ENCODE measurements around the gene NEDD4L.

NEDD4L gene

DNA sequence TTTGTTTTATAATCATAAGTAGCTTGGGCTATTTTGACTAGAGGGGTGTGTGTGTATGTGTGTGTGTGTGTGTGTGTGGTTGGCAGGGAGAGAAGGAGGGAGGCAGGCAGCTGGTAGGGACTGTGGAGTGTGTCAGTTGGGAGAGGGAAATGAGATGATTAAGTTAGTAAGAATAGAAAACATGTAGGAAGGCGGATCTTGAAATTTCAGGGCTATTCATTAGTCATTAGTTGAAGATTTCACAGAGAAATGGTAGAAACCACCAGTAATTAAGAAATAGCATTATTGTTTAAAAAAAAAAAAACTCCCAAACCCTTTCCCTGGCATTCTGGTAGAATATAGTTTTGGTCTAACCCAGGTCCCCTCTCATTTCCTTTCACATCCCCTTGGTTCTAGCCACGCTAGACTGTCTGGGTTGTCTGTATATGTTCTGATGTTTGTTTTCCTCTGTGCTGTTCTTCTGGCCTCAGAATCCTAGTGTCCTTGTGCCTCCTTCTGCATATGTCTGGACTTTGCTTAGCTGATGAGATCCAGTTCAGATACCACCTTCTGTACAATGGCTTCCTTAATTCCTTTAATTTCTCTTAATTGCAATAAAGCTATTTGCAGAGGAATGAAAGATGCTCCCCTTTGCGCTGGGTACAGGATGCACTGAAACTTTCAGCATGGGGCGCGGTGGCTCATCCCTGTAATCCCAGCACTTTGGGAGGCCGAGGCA, 161.6 kb downstream of the NEDD4L start:
- DNase-seq (ENCODE audit: low read depth in 2 of 2, low spot score in 1 of 2), result no peak

DNA sequence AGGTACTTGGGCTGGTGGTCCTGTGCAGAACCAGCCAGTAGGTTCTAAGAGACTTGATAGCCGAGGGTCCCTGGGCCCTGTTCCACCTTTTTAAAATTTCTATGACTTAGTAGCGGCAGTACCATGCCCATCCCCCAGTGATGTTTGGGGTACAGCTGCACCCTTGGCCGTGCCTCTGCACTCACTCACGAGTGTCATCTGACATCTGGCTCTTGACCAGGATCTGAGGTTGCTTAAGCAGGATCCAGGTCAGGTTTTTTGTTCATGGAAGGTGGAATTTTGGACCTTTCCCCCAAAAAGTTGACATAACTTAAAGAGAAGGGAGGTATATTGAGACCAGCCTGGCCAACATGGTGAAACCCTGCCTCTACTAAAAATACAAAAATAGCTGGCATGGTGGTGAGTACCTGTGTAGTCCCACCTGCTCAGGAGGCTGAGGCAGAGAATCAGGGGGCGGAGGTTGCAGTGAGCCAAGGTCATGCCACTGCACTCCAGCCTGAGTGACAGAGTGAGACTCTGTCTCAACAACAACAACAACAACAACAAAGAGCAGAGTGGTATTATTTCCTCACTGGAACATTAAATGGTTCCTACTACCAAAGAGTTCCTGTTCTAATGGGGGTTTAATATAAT, 163.6 kb downstream of the NEDD4L start:
- DNase-seq (ENCODE audit: low read depth in 2 of 2, low spot score in 1 of 2), result no peak

DNA sequence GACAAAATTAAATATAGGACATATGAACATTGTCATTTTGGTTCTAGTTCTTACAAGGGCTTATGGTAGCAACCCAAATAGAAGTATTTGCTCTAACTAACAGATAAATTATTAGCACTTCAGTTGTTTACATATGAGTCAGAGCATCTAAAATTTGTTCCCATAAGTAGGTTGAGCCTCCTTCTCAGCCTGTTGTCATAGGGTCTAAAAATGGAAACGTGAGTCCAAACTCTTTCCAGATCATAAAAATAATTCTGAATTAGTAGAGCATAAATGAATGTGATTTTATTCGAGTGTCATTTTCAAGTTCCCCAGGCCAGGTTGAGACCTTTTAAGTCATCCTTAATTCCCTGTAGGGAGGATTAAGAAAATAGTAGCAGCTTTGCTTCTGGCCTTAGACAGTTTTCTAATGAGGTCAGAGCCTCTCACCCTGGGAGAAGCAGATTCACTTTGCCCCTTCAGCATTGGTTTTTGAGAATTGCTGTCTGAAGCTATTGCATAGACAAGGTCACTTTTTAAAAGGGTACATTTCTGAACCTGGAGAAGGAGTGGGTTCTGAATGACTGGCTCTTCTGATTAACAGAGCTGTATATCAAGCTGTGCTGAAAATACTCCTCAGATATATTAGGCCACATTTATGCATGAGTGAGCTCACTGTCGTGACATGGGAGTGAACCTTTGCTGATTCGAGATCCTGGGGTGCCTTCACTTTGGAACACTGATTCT, 164.3 kb downstream of the NEDD4L start:
- no peak for DNase-seq (ENCODE audit: low read depth in 2 of 2, low spot score in 1 of 2)

DNA sequence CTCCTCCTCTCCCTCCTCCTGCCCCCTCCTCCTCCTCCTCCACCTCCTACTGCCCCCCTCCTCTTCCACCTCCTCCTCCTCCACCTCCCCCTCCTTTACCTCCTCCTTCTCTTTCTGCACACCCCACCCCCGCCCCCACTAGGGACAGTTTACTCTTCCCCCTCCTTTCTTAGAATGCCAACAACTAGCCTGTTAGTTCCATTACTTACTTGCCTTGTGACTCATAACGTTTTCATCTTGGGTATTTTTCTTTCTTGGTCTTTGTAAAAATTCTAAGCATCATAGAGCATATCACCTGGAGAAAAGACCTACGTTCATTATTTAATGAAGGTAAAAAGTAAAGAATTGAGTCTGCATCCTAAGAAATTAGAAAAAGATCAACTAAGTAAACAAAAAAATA, 165.3 kb downstream of the NEDD4L start:
- DNase-seq (ENCODE audit: low read depth in 2 of 2, low spot score in 1 of 2), result no peak

DNA sequence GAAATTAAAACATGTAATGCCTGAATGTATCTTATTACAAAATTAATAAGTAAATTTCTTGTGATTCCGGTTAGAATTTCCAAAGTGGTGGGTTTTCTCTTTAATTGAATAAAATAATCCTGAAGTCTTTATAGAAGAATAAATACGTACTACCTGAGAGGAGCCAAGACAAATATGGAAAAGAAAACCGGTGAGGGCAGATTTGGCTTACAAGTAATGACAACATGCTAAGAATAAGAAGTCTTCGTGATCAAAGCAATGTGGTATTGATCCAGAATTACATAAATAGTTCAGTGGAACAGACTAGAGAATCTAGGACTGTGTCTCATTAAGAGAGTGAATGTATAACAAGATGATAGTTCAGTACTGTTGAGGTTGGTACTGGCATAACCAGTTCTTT, 167.5 kb downstream of the NEDD4L start:
- no peak for DNase-seq (ENCODE audit: low read depth in 2 of 2, low spot score in 1 of 2)

DNA sequence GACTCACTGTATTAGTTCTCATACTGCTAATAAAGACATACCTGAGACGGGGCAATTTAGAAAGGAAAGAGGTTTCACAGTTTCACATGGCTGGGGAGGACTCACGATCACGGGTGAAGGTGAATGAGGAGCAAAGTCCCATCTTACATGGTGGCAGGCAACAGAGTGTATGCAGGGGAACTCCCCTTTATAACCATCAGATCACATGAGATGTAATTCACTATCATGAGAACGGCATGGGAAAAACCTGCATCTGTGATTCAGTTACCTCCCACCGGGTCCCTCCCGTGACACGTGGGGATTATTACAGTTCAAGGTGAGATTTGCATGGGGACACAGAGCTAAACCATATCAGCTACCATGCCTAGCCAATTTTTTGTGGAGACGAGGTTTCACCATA, 168.2 kb downstream of the NEDD4L start:
- no peak for DNase-seq (ENCODE audit: low read depth in 2 of 2, low spot score in 1 of 2)

DNA sequence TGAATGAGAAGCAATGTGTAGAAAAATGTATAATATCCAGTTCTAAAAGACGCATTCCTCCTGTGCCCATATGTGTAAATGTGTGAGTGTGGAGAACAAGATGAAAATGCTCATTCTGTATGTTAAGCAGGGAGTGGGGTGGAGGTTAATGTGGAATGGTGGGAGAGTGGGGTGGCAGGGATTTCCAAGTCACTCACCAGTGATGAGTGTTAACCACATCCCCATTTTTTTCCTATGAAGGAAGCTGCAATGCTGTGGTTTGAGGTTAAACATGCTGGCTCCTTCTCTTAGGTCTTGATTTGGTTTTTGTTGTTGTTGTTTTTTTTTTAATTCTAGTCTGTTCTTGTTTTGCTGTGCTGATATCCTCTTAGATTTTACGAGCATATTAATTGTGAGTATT, 169.4 kb downstream of the NEDD4L start:
- DNase-seq (ENCODE audit: low read depth in 2 of 2, low spot score in 1 of 2), result no peak

DNA sequence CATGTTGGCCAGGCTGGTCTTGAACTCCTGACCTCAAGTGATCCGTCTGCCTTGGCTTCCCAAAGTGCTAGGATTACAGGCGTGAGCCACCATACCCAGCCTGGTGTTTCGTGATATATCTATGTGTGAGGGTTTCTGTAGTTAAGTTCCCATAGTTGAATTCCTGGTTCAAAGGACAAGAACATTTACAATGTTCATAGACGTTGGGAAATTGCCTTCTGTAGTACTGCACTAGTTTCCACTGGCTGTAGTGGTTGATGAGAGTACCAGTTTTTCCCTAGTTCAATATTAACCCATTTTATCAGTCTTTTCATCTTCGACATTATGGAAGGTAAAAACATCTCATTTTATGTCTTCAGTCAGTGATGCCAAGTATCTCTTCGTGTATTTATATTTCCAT, 171.0 kb downstream of the NEDD4L start:
- no peak for DNase-seq (ENCODE audit: low read depth in 2 of 2, low spot score in 1 of 2)

DNA sequence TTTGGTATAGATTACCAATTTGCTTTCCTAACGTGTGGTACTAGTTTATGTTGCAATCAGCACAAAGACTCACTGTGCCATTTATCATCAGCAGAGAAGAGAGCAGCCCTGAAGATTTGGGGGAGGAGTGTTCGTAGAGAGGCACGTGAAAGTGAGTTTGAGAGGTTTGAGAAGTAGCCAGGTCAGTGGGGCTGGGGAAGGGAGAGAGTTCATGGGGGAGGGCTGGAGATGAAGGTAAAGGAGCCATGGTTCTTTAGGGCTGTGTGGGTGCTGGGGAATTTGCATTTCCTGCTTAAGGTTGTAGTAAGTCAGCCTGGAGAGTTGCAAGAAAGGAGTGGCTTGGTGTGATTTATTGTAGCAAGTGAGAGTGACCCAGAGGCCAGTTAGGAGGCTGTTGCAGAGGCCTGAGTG, 172.1 kb downstream of the NEDD4L start:
- DNase-seq (ENCODE audit: low read depth in 2 of 2, low spot score in 1 of 2), result no peak

DNA sequence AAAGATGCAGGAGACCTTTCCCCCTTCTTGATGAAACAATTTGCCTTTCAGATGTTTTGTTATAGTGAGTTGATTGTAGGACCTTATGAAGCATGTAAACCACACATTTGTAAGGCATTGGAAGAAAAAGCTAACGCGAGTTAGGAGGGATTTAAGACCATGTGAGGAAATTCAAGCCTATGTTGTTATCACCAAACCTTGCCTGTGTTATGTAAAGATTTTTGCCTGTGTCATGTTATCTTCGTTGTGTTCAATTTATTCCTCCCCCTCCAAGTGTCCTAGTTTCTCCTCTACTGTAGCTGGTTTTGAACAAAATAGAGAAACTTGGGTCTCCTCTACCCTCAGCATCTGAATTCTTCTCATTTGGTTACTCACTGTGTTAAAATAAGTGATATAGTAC, 173.0 kb downstream of the NEDD4L start:
- DNase-seq (ENCODE audit: low read depth in 2 of 2, low spot score in 1 of 2), result no peak

DNA sequence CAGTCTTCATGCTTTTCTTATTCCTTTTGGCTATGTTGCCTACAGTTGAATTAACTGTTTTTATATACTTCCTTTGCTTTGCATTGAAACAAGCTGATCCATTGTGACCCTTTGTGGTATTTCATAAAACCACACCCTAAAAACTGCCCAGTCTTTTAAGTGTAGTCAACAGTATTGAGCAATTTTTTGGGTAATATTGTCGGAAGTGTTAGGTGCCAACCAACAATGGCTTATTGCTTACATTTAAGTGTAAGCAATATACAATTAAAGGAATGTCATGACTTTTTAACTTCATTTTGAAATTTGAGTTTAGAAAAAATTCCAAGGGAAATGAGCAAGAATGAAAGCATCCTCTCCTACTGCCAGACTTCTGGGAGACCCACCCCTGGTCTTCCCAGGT, 174.1 kb downstream of the NEDD4L start:
- no peak for DNase-seq (ENCODE audit: low read depth in 2 of 2, low spot score in 1 of 2)

DNA sequence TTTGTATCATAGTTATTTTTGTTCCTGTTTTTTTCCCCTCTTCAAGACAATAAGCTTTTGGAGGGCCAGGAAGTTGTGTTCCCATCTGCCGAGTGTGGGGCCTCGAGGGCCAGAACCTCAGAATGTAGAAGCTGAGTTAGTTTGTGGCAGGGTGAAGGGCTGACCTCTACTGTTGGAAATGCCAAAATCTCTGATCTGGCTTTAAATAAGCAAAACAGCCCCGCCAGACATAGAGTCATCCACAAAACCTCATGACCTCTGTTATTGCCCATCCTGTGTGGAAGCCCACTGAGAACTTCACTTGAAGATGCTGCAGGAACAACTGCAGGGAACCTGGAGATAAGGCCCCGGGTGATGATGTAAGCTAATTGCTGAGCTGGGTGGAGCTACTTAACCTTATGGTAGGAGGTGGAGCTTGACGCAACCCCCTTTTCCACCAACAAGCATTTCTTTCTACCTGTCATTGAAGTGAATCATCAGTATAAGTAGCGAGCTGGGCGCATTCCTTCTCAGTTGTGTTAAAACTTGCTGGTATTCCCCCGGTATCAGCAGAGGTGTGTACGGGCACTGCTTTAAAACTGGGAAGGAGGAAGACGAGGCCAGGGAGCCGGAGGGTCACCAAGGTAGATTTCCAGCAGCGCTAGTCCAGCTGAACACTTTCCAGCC, 177.2 kb downstream of the NEDD4L start:
- no peak for DNase-seq (ENCODE audit: low read depth in 2 of 2, low spot score in 1 of 2)

DNA sequence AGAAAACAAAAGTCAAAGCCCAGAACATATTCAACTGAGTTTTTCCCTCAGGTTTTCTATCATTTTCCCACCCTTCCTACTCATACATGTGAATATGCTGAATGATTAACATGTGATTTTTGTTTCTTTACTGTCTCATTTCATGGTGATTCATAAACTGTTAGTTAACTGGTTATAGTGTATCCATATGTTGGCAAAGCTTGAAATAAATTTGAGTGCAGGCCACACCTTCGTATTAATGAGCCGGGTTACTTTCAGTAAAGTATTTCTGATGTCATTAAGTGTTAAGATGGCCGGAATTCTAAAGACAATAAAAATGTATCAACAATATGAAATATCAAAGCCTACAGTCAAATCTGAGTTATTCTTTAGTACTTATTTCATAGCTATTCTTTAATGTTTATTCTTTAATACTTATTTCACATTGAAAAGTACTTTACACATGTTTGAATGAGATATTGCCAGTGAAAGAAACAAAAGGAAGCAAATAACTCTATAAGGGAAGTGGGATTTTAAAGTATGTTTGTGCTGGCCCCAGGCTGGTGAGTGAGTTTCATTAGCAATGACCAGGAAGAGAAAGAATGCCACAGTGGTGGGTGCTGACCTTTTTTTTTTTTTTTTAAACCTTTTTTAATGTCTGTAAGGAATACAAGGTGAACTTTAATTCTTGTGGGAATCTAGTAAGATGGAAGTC, 178.6 kb downstream of the NEDD4L start:
- DNase-seq (ENCODE audit: low read depth in 2 of 2, low spot score in 1 of 2), result no peak

DNA sequence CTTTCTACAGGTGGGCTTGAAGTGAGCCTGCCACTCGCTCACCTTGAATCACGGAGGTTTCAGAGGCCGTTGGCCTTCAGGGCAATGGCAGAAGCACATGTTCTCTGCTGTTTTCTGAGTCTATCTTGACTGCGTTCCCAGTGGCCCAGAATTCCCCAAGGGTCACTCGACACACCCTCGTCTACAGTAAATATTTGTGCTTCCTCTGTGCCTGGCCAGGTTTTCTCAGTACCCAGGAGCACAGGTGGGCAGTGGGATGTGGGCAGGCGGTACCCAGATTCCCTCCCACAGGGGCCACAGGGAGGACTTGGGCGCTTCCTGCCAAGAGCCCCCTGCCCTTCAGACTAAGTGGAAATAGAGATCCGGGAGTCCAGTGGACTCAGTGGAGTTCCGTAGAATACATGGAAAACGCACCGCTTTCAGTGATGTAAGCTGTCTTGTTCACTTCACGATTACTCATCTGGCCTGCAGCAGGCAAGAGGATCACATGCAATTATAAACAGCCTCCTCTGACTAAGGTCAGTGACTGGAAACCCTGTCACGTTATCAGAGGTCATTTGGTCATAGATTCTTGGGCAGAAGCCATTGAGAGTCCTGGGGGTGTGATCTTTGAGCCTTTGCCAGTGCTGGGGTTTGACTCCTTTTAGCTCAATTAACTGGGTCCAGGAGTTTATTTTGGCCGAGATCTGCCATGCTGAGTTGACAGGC, 179.8 kb downstream of the NEDD4L start:
- DNase-seq (ENCODE audit: low read depth in 2 of 2, low spot score in 1 of 2), result no peak

DNA sequence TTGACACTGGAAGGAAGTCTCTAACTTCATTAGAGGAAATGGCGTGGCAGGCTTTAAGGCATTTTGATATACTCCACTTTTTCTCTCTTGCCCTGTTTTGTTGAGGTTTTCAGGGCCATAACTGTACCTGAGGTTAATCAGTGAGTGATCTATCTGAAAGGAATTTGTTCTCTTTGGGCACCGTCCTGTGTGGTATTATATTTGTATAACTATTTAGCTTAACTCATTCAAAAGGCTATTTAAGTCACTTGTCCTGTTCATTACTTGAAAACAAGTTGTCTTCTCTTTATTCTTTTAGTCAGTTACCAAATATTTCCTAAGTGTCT, 180.4 kb downstream of the NEDD4L start:
- DNase-seq (ENCODE audit: low read depth in 2 of 2, low spot score in 1 of 2), result no peak

DNA sequence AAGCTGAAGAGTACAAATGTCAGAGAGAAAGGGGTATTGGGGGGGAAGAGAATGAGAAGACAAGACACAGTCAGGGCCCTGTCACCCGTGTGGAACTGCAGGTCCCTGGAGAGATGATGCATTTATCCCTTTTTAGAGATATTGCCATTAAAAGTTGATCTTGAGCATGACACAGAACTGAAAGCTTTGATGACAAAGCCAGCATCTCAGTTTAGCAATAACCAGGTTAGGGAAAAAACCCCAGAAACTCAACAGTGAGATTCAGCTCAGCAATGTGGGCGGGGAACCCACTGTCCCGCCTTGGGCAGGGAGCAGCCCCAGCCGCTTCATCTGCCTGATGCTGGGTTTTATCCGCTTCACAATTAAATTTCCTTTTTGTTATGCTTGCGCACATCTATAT, 181.1 kb downstream of the NEDD4L start:
- no peak for DNase-seq (ENCODE audit: low read depth in 2 of 2, low spot score in 1 of 2)

DNA sequence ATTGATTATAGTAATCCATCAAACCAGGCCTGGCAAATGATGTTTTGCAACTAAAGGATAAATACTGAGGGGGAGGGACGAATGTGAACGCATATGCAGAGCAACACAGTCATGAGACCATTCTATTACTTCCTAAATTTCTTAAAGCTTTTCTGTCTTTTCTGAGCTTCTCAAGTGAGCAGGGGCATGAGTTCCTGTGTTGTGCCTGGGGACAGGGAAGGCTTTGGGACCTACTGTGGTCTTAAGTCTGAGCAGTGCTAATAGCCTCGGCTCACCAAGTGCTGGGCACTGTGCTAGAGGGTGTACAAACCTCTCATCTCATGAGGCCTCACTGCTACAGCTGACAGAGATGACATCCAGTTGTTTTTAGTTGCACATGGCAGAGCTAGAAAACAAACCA, 182.4 kb downstream of the NEDD4L start:
- DNase-seq (ENCODE audit: low read depth in 2 of 2, low spot score in 1 of 2), result no peak

DNA sequence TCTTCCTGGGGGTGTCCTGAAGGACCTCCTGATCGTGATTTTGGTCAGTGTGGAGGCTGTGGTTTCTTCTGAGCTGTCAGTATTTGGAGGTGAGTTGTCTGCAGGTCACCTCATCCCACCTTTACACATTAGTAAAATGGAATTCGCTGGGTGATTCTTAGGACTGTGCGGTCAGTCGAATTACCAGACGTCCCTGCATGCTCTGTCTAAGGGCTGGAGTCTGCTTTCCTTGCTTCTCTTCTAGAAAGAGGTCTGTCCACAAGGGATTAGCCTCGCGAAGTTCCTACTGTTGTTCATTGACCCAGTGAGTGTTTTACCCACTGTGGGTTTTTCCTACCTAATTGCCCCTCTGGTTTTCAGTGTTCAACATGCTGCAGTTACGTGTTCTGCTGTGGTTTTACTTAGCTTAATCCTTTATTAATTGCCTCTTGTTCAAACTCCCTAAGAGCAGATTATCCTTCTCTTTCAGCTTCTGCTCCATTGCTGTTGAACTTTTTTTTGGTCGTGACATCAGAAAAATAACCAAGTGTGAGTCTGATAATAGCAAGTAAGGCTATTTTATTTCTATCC, 183.4 kb downstream of the NEDD4L start:
- DNase-seq (ENCODE audit: low read depth in 2 of 2, low spot score in 1 of 2), result no peak

DNA sequence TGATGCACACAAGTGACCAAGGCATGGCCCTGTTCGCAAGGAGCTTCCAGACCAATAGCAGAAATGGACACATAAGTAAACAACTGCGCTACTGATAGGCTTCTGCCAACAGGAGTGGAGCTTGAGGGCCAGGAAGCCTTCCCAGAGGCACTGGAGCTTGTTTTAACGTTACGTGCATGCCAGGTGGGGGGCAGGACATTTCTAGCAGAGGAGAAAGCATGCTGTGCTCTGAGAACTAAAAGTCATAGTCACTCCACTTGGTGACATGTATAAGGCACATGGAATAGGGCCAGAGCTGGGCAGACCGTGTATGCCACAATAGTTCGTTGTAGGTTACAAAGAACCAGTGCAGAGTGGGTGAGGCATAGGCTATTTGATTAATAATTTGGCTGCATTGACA, 184.2 kb downstream of the NEDD4L start:
- no peak for DNase-seq (ENCODE audit: low read depth in 2 of 2, low spot score in 1 of 2)

DNA sequence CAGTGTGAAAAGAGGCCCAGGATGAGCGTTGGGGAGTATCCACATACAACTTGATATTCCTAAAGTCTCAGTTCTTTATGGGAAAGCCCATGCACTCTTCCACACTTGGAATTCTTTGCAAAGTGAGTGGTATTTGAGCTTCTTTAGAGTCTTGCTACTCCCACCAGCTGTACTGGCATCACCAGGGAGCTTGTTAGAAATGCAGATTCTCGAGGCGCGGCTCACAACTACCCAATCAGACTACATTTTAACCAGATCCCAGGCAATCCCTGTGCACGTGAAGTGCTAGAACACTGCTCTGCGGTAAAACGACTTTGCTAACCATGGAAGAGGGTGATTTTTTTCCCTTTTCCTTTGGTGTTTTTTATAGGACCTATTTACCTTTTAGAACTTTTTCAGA, 184.7 kb downstream of the NEDD4L start:
- DNase-seq (ENCODE audit: low read depth in 2 of 2, low spot score in 1 of 2), result no peak

DNA sequence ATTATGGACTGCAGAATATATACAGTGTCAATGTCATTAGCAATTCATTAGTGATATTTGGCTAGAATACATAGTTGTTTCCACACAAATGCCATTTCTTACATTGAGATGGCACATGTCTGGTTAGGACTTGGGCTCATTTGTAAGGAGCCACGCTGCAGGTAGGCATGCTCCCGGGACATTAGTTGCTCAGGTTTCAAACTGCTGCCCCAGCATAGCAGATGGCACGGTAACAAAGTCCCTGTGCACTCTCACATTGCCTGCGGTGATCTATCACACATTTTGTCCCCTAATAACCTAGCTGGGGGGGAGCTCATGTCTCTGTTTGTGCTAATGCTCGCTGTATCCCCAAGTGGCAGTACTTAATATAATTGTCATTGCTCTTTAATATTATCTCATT, 185.1 kb downstream of the NEDD4L start:
- DNase-seq (ENCODE audit: low read depth in 2 of 2, low spot score in 1 of 2), result no peak

Data from stimulated activated CD8-positive, alpha-beta memory T cell treated with anti-CD3 and anti-CD28 coated beads, Interleukin-4, amount 100 ng/mL, for 4 hours (primary cell).